Progenitor cell of endocrine pancreas (in vitro differentiated cells): ENCODE results near the gene S1PR3. TPM values are rescaled to one million over a fixed set of nuclear protein-coding genes. Genes with fewer than 3 reads are reported as not detected.

ENCODE experiments used
- DNase-seq: peaks from one replicate; pipeline ENCODE4 v3.0.0; 2021; ENCODE audit warnings: low spot score; ENCODE audit not compliant: unreplicated experiment
- H3K27ac Mint-ChIP-seq: 2 replicates; pipeline ENCODE4 v1.8.0; 2021; ENCODE audit warnings: mild to moderate bottlenecking, moderate library complexity, mixed read lengths
- H3K27me3 Mint-ChIP-seq: 2 replicates; pipeline ENCODE4 v1.8.0; 2021; ENCODE audit warnings: mixed read lengths
- H3K36me3 Mint-ChIP-seq: 2 replicates; pipeline ENCODE4 v1.8.0; 2022; ENCODE audit warnings: mixed read lengths; ENCODE audit not compliant: insufficient read depth
- H3K4me1 Mint-ChIP-seq: 2 replicates; pipeline ENCODE4 v1.8.0; 2021; ENCODE audit warnings: low read depth, mixed read lengths
- H3K4me3 Mint-ChIP-seq: 2 replicates; pipeline ENCODE4 v1.8.0; 2021; ENCODE audit warnings: low read depth, mild to moderate bottlenecking, moderate library complexity, mixed read lengths
- H3K9me3 Mint-ChIP-seq: 2 replicates; pipeline ENCODE4 v1.8.0; 2021; ENCODE audit warnings: low read depth, mixed read lengths
- total RNA-seq: library from RNA; stranded (reverse); gene quantifications from 2 replicates; pipeline ENCODE4 v1.2.1, GENCODE V29; 2021
- TF ChIP-seq, protein P1 (sequence below): fragments of 200-600 bp; sonication (generic); IDR thresholded peaks from one replicate; pipeline ENCODE4 v1.5.0; 2021; ENCODE audit warnings: antibody characterized with exemption, mild to moderate bottlenecking; ENCODE audit not compliant: unreplicated experiment

Gene S1PR3
- total RNA-seq, 1 donor from 2014 or later: 1.6 TPM

DNA sequence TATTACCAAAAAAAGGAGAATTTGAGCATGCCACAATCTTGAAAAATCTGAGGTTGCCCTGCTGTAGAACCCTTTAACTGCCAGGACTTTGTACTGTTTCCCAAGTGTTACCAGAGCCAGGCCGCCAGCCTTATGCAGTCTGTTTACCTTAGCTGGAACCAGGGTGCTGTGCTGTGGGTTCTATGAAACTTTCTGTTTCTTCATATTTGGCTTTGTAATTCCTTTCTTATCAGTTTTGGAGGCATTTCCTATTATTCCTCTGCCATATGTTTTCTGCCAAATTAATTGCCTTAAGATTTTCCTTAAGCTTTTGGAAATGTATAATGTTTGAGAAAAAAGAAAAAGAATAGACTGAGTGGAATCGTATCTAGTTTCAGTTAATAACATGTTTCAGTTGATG is 2.1 kb downstream of the S1PR3 start:
- Mint-ChIP-seq H3K27me3 (peaks cover 42% of the 10 kb centered on the region), H3K27ac (no peak overlapping the region), H3K9me3 (no peaks in the 10 kb centered on the region), H3K4me3 (no peak overlapping the region), H3K36me3 (no peaks in the 10 kb centered on the region), H3K4me1 (peaks cover 6% of the 10 kb centered on the region)
- TF ChIP-seq, protein P1, sequence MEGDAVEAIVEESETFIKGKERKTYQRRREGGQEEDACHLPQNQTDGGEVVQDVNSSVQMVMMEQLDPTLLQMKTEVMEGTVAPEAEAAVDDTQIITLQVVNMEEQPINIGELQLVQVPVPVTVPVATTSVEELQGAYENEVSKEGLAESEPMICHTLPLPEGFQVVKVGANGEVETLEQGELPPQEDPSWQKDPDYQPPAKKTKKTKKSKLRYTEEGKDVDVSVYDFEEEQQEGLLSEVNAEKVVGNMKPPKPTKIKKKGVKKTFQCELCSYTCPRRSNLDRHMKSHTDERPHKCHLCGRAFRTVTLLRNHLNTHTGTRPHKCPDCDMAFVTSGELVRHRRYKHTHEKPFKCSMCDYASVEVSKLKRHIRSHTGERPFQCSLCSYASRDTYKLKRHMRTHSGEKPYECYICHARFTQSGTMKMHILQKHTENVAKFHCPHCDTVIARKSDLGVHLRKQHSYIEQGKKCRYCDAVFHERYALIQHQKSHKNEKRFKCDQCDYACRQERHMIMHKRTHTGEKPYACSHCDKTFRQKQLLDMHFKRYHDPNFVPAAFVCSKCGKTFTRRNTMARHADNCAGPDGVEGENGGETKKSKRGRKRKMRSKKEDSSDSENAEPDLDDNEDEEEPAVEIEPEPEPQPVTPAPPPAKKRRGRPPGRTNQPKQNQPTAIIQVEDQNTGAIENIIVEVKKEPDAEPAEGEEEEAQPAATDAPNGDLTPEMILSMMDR: no peak
- DNase-seq: no peak

GRCh38 chr9:88993871-88994460 is 2.7 kb downstream of the S1PR3 start:
- no peak overlapping the region for H3K27ac Mint-ChIP-seq
- TF ChIP-seq, protein P1: no peak

GRCh38 chr9:88994469-88995199 is 3.4 kb downstream of the S1PR3 start:
- Mint-ChIP-seq H3K36me3 (no peaks in the 10 kb centered on the region), H3K9me3 (no peaks in the 10 kb centered on the region), H3K4me1 (peaks cover 6% of the 10 kb centered on the region), H3K27ac (no peak overlapping the region), H3K27me3 (peaks cover 29% of the 10 kb centered on the region), H3K4me3 (no peak overlapping the region)
- TF ChIP-seq, protein P1: no peak
- DNase-seq: no peak

More at GRCh38 chr9:88993871-88994460, 2.7 kb downstream of the S1PR3 start:
- H3K36me3 Mint-ChIP-seq: no peaks in the 10 kb centered on the region
- peaks cover 35% of the 10 kb centered on the region for H3K27me3 Mint-ChIP-seq
- no peak overlapping the region for H3K4me3 Mint-ChIP-seq
- peaks cover 6% of the 10 kb centered on the region for H3K4me1 Mint-ChIP-seq
- DNase-seq: no peak
- no peaks in the 10 kb centered on the region for H3K9me3 Mint-ChIP-seq

- Mint-ChIP-seq H3K4me1 (peaks cover 6% of the 10 kb centered on the region), H3K27me3 (peaks cover 25% of the 10 kb centered on the region), H3K4me3 (no peak overlapping the region), H3K36me3 (no peaks in the 10 kb centered on the region), H3K9me3 (no peaks in the 10 kb centered on the region), H3K27ac (no peak overlapping the region)
- TF ChIP-seq, protein P1: no peak
- DNase-seq: no peak
Observed at GRCh38 chr9:88995200-88995577, 3.9 kb downstream of the S1PR3 start.

GRCh38 chr9:88995627-88996026 is 4.4 kb downstream of the S1PR3 start:
- DNase-seq: no peak
- Mint-ChIP-seq H3K9me3 (no peaks in the 10 kb centered on the region), H3K27ac (no peak overlapping the region), H3K27me3 (peaks cover 23% of the 10 kb centered on the region), H3K36me3 (no peaks in the 10 kb centered on the region), H3K4me1 (peaks cover 4% of the 10 kb centered on the region), H3K4me3 (no peak overlapping the region)
- TF ChIP-seq, protein P1: no peak
